ENCODE data around the gene PLD1.
"Not testable (repeated sequence)": the region's sequence is repeated elsewhere in the genome, so short reads cannot be mapped to it uniquely, and the experiment has no call there.

PLD1 gene

GRCh38 chr3:171643681-171644080 is 166.6 kb downstream of the PLD1 start:
- no peak for DNase-seq (ENCODE audit: low read depth)
- TF ChIP-seq CTCF (IDR thresholded peaks at IDR 0.05; ENCODE audit: insufficient read depth, low read depth, low read length, missing control alignments), result no peak
- H3K4me3 ChIP-seq (ENCODE audit: low read length), result no peak overlapping the region

DNA sequence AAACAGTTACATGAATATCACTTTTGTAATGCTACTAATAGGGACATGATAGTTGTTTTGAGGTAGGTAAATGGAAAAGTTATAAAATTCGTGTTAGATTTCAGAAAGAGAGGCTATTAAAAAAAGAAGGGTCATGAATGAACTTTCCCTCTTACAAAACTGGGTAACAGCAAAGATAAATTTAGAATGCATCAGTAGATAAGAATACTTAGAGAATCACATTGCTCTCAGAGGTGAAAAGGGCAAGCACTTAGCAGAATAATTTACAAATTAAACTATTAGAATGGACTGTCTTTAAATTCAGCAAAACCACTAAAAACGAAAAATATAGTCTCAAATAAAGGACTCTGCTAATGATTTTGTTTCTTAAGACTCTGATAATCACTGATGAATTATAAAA is 167.2 kb downstream of the PLD1 start:
- no peak overlapping the region for H3K4me3 ChIP-seq (ENCODE audit: low read length)
- no peak for DNase-seq (ENCODE audit: low read depth)
- no peak for TF ChIP-seq CTCF (IDR thresholded peaks at IDR 0.05; ENCODE audit: insufficient read depth, low read depth, low read length, missing control alignments)

DNA sequence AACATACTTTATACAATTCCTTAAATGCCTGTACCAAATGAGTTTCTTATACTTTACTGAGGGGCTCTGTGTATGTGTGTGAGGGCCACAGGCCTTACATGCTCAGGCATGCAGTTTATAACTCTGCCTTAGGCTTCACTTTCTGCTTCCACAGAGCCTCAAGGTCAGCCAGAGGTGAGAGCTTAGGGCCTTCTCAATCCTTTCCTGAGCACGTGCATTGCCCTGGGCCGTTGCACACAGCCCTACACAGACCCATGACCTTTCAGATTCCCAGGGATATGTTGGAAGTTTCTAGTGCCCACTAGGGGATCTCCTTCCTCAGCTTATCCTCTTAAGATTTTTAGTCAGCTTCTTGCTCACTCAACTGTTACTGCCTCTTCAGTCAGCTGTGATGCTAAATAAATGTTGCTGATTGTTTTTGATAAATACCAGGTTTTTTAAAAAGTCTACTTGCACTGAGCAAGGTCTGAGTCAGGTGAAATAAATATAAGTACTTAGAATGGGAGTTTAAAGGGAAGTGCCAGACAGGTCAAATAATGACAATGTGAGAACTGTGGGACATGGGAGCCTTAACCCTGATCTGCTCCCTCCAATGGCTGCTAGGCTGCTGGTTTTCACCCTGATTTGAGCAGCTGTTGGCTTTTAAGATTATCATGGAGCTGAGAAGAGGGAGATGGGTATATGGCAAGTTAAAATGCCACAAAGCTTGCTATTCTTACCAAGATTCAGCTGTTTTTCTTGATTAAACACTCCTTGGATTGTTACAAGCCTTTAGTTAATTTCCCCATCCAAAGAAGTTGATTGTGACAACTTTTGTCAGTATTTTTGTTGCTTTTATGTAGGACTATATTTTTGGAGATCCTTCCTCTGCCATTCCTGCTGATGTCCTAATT is 169.5 kb downstream of the PLD1 start:
- peak; percentile 23 for DNase-seq (ENCODE audit: low read depth)
- TF ChIP-seq CTCF (IDR thresholded peaks at IDR 0.05; ENCODE audit: insufficient read depth, low read depth, low read length, missing control alignments), result no peak

GRCh38 chr3:171636666-171637065 is 173.6 kb downstream of the PLD1 start:
- no peak overlapping the region for H3K4me3 ChIP-seq (ENCODE audit: low read length)
- TF ChIP-seq CTCF (IDR thresholded peaks at IDR 0.05; ENCODE audit: insufficient read depth, low read depth, low read length, missing control alignments), result no peak
- no peak for DNase-seq (ENCODE audit: low read depth)

More for the DNA sequence above, 169.5 kb downstream of the PLD1 start:
- no peak overlapping the region for H3K4me3 ChIP-seq (ENCODE audit: low read length)

- no peak for DNase-seq (ENCODE audit: low read depth)
- H3K4me3 ChIP-seq (ENCODE audit: low read length), result no peak overlapping the region
- TF ChIP-seq CTCF (IDR thresholded peaks at IDR 0.05; ENCODE audit: insufficient read depth, low read depth, low read length, missing control alignments), result no peak
Observed at GRCh38 chr3:171632766-171633165, 177.5 kb downstream of the PLD1 start.

GRCh38 chr3:171626799-171627198 is 183.5 kb downstream of the PLD1 start:
- not testable (repeated sequence) for H3K4me3 ChIP-seq (ENCODE audit: low read length); DNase-seq (ENCODE audit: low read depth)

DNA sequence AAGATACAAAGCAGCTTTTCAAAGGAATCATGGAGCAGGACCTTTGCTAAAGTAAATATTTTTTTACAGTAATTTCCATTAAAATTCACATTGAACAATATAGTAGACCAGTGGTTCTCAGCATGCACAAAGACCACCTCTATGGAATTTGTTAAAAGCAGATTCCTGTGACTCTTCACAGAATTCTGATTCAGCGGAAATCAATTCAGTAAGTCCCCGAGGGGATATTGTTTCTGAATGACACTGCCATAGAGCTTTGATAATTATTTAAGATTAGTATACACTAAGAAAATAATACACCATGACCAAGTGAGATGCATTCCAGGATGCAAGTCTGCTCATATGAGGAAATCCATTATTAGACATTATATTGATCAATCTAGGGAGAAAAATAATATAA is 188.2 kb downstream of the PLD1 start:
- no peak for TF ChIP-seq CTCF (IDR thresholded peaks at IDR 0.05; ENCODE audit: insufficient read depth, low read depth, low read length, missing control alignments)
- no peak for DNase-seq (ENCODE audit: low read depth)
- H3K4me3 ChIP-seq (ENCODE audit: low read length), result no peak overlapping the region

All from epithelial cell of esophagus (primary cell).